Stomach (tissue), 19 donors: ENCODE data around the gene TBPL1. TPM values are rescaled to one million over a fixed set of nuclear protein-coding genes. Genes with fewer than 3 reads are reported as not detected.

Source experiments
- DNase-seq, 2 donors: peaks; one replicate each; pipeline versions ENCODE4 v3.0.0 to v3.0.0-alpha.2; 2013 to 2019
- H3K27ac ChIP-seq, 5 donors: fragments of 200-600 bp in 4 of 5; sonication (generic) in 4 of 5; one replicate each; pipeline ENCODE4 v1.5.1; 2013 to 2019; ENCODE audit warnings: mild to moderate bottlenecking in 1 of 5, moderate library complexity in 1 of 5
- H3K27me3 ChIP-seq, 3 donors: fragments of 200-600 bp; sonication (generic); one replicate each; pipeline ENCODE4 v1.5.1; 2017 to 2019; ENCODE audit warnings: mixed run types in 1 of 3
- H3K36me3 ChIP-seq, 4 donors: fragments of 200-600 bp; sonication (generic); 1 replicate in 3 of 4; 2 replicates in 1 of 4; pipeline ENCODE4 v1.5.1; 2016 to 2019
- H3K4me1 ChIP-seq, 4 donors: fragments of 200-600 bp; sonication (generic); one replicate each; pipeline ENCODE4 v1.5.1; 2016 to 2019
- H3K4me3 ChIP-seq, 4 donors: fragments of 200-600 bp; sonication (generic) in 3 of 4; one replicate each; pipeline ENCODE4 v1.5.1; 2016 to 2019; ENCODE audit warnings: mild to moderate bottlenecking in 1 of 4
- H3K9me3 ChIP-seq, 4 donors: fragments of 200-600 bp; sonication (generic); one replicate each; pipeline ENCODE4 v1.5.1; 2016 to 2019
- EP300 ChIP-seq: sonication (generic); formaldehyde crosslinking; IDR thresholded peaks from one replicate; pipeline ENCODE4 v1.6.1; 2017; ENCODE audit warnings: antibody characterized with exemption
- POLR2A ChIP-seq, 4 donors: fragments of 450-650 bp; IDR thresholded peaks; one replicate each; pipeline ENCODE4 v1.6.1; 2016; ENCODE audit warnings: antibody characterized with exemption in 4 of 4, control low read depth in 2 of 4, mild to moderate bottlenecking in 1 of 4, moderate library complexity in 1 of 4
- POLR2AphosphoS5 ChIP-seq, 3 donors: sonication (generic); formaldehyde crosslinking; IDR thresholded peaks; one replicate each; pipeline ENCODE4 v1.6.1; 2016; ENCODE audit warnings: antibody characterized with exemption in 3 of 3
- WGBS, 5 donors: extraction: QIAGEN DNeasy Blood & Tissue Kit in 3 of 5; methylation state at CpG; one replicate each; pipeline versions ENCODE4 v1.1.5 to v1.1.7; 2013 to 2018; 5-methylcytosine and 5-hydroxymethylcytosine counted together
- intact Hi-C: fragments of 100-400 bp; cut with DNase I; formaldehyde crosslinking; loops from one replicate; pipeline ENCODE4 v1.15.1; 2023; ENCODE audit warnings: low total_unique reads
- long read RNA-seq, 10 donors: transcript quantifications; one replicate each; lab custom pipeline, GENCODE V29; 2026
- polyA plus RNA-seq, 3 donors: library from polyadenylated mRNA; stranded (reverse); fragments of 200-250 nt; gene quantifications; one replicate each; pipeline ENCODE4 v1.2.3, GENCODE V29; 2013
- total RNA-seq, 5 donors: library from RNA; depleted of rRNA; stranded (reverse); fragments of >200 nt; gene quantifications; one replicate each; pipeline versions ENCODE4 v1.1.0 to v1.2.3, GENCODE V29; 2014 to 2016
- TF ChIP-seq, protein P1 (sequence below), 7 experiments: fragments of 450-650 bp in 4 of 7; fragments of 200-600 bp in 3 of 7; sonication (generic) in 3 of 7; IDR thresholded peaks; one replicate each; pipeline ENCODE4 v1.5.1; 2016 to 2019; ENCODE audit warnings: antibody characterized with exemption in 7 of 7, control low read depth in 2 of 7, mild to moderate bottlenecking in 1 of 7
- donor health status: healthy with polysubstance abuse.
- donor health status: Bipolar disorder and iron deficiency.
- donor health status: healthy.

The TBPL1 gene
- total RNA-seq, result 10 to 100 TPM in 2 of 5 donors, 1 to 10 TPM in 1, under 1 TPM in 2; 0.29 to 67.7 (median 6.5) TPM
- 10 to 100 TPM; 23.1 to 29.6 (median 26.1) TPM for polyA plus RNA-seq
- long read RNA-seq, donor 1, full-length matches to known transcripts, result 3 of 3 reads
- long read RNA-seq, donor 1, partial matches to known transcripts, result 0 of 3 reads
- long read RNA-seq, donor 1, other reads (novel, unspliced or antisense), result 0 of 3 reads
- long read RNA-seq, donor 2, full-length matches to known transcripts, result 5 of 5 reads
- long read RNA-seq, donor 2, partial matches to known transcripts, result 0 of 5 reads
- long read RNA-seq, donor 2, other reads (novel, unspliced or antisense), result 0 of 5 reads
- long read RNA-seq, donor 3, full-length matches to known transcripts, result 3 of 3 reads
- long read RNA-seq, donor 3, partial matches to known transcripts, result 0 of 3 reads
- long read RNA-seq, donor 3, other reads (novel, unspliced or antisense), result 0 of 3 reads
- long read RNA-seq, donor 4, result 0 reads
- long read RNA-seq, donor 5, full-length matches to known transcripts, result 6 of 6 reads
- long read RNA-seq, donor 5, partial matches to known transcripts, result 0 of 6 reads
- long read RNA-seq, donor 5, other reads (novel, unspliced or antisense), result 0 of 6 reads
- long read RNA-seq, donor 6, full-length matches to known transcripts, result 16 of 16 reads
- long read RNA-seq, donor 6, partial matches to known transcripts, result 0 of 16 reads
- long read RNA-seq, donor 6, other reads (novel, unspliced or antisense), result 0 of 16 reads
- long read RNA-seq, donor 7, full-length matches to known transcripts, result 9 of 9 reads
- long read RNA-seq, donor 7, partial matches to known transcripts, result 0 of 9 reads
- long read RNA-seq, donor 7, other reads (novel, unspliced or antisense), result 0 of 9 reads
- long read RNA-seq, donor 8, full-length matches to known transcripts, result 6 of 6 reads
- long read RNA-seq, donor 8, partial matches to known transcripts, result 0 of 6 reads
- long read RNA-seq, donor 8, other reads (novel, unspliced or antisense), result 0 of 6 reads
- long read RNA-seq, donor 9, full-length matches to known transcripts, result 4 of 4 reads
- long read RNA-seq, donor 9, partial matches to known transcripts, result 0 of 4 reads
- long read RNA-seq, donor 9, other reads (novel, unspliced or antisense), result 0 of 4 reads
- long read RNA-seq, donor 10, full-length matches to known transcripts, result 1 of 1 reads
- long read RNA-seq, donor 10, partial matches to known transcripts, result 0 of 1 reads
- long read RNA-seq, donor 10, other reads (novel, unspliced or antisense), result 0 of 1 reads

DNA sequence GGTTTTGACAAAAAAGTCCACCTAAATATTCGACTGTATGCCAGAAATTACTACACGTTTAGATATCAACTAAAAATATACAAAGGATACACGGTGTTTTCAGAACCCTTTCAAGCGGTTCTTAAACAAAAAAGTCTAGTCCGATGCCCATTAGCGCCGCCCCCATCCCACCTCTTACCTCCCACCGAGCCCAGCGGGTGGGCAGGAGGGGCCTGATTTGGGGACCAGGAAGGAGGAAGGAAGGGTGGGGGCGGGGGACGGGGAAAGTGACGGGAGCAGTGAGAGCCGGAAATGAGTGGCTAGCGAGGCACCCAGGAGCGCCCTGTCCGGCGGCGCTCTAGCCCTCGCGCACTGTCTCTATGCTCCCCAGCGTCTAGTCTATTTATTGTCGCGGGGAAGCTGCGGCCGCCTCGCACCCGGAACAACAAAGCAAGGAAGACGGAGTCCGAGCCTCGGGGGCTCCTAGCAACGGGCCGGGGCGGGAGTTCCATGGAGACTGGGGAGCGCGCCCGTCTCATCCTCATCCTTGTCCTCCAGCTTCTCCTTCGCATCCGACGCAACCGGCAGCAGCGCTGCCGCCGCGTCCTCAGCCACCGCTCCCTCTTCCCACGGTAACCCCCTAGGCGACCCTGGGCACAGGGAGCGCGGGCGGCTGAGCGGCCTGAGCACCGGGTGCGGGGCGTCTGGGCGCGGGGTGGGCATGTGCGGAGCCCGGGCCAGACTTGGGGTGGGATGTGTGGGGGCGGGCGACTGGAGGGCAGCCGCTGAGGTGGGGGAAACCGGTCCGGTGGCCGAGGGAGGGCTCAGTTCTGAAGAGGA, at the start of gene TBPL1:
TSS of gene TBPL1 (plus strand) at position 410 of the 819 bp plus-strand sequence. CDS start 26,902 bp downstream, outside the sequence.
- Histone ChIP-seq H3K27me3 (no peaks in the 10 kb centered on the region), H3K9me3 (no peaks in the 10 kb centered on the region), H3K36me3 (no peaks in the 10 kb centered on the region), H3K4me3 (peak within 1 kb of the TSS; percentile 81 to 94 (median 93)), H3K4me1 (peaks cover 24 to 60% (median 36%) of the 10 kb centered on the region in 4 donors), H3K27ac (peak within 1 kb of the TSS; percentile 85 to 97 (median 95))
- TF ChIP-seq POLR2AphosphoS5 (IDR thresholded peaks at IDR 0.05), result peak; percentile 71 to 91 (median 88)
- TF ChIP-seq, protein P1, sequence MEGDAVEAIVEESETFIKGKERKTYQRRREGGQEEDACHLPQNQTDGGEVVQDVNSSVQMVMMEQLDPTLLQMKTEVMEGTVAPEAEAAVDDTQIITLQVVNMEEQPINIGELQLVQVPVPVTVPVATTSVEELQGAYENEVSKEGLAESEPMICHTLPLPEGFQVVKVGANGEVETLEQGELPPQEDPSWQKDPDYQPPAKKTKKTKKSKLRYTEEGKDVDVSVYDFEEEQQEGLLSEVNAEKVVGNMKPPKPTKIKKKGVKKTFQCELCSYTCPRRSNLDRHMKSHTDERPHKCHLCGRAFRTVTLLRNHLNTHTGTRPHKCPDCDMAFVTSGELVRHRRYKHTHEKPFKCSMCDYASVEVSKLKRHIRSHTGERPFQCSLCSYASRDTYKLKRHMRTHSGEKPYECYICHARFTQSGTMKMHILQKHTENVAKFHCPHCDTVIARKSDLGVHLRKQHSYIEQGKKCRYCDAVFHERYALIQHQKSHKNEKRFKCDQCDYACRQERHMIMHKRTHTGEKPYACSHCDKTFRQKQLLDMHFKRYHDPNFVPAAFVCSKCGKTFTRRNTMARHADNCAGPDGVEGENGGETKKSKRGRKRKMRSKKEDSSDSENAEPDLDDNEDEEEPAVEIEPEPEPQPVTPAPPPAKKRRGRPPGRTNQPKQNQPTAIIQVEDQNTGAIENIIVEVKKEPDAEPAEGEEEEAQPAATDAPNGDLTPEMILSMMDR (IDR thresholded peaks at IDR 0.05), result no peak
- peak in 1 of 4 donors; percentile 34 for TF ChIP-seq POLR2A (IDR thresholded peaks at IDR 0.05)
- no peak for TF ChIP-seq EP300
- peak; percentile 91 to 98 for DNase-seq
- intact Hi-C loops, result no loop called here
- 0 to 1% (median 0%) methylated on average over 57 to 64 of the region's 64 CpGs for WGBS, 5 donors

DNA sequence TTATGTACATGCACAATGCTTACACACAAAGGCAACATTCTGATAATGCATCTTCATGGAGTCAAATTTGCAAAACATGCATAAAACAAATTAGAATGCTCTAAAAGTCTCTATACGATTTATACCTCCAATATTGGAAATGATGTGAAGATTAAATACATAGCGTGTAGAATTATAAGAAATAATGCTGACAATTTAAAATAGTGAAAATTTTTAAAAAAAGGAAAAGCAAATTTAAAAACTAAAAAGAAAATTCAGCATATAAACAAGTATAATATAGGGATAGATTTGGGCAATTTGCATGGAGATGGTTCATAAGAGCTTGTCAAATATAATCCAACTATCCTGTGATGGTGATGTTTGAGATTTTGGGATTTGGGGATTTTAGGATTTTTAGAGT, 49.2 kb upstream of the TBPL1 start:
- Histone ChIP-seq H3K9me3 (no peaks in the 10 kb centered on the region), H3K4me3 (no peak overlapping the region), H3K36me3 (no peaks in the 10 kb centered on the region), H3K4me1 (no peaks in the 10 kb centered on the region), H3K27ac (no peak overlapping the region), H3K27me3 (peaks cover 0 to 34% (median 12%) of the 10 kb centered on the region in 3 donors)
- 90 to 97% (median 95%) methylated on average over 2 of the region's 2 CpGs for WGBS, 5 donors
- no peak for DNase-seq
- intact Hi-C loops, result no loop called here
- no peak for TF ChIP-seq POLR2A (IDR thresholded peaks at IDR 0.05)
- TF ChIP-seq, protein P1 (IDR thresholded peaks at IDR 0.05), result no peak
- TF ChIP-seq EP300, result no peak
- no peak for TF ChIP-seq POLR2AphosphoS5 (IDR thresholded peaks at IDR 0.05)

DNA sequence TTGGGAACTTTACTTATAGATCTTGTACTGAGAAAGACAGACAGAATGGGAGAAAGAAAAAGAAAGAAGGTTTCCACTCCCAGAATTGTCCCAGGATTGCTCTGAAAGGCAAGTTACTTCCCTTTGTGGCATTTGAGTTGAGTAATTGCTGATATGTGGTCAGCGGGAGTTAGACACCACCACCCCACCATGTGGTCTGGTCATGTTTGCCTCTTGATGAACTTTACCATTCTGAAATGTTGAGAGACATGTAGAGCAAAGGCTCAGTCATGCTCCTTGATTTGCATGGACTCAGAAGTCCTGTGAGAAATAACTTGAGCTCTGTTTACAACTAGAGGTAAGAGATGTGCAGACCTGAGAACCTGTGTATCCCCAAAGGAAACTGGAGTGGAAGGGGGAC, 47.0 kb upstream of the TBPL1 start:
- Histone ChIP-seq H3K4me1 (no peaks in the 10 kb centered on the region), H3K9me3 (no peaks in the 10 kb centered on the region), H3K27me3 (peaks cover 0 to 32% (median 8%) of the 10 kb centered on the region in 3 donors), H3K36me3 (no peaks in the 10 kb centered on the region), H3K27ac (no peak overlapping the region), H3K4me3 (no peak overlapping the region)
- intact Hi-C loops, result no loop called here
- WGBS, 5 donors, result 28 to 44% (median 37%) methylated on average over 1 of the region's 1 CpG
- DNase-seq, result no peak
- TF ChIP-seq POLR2AphosphoS5 (IDR thresholded peaks at IDR 0.05) (no peak), EP300 (no peak), POLR2A (IDR thresholded peaks at IDR 0.05) (no peak)
- TF ChIP-seq, protein P1 (IDR thresholded peaks at IDR 0.05), result no peak
